ENCODE results near the gene PLCH1.

The PLCH1 gene

GRCh38 chr3:155417119-155417517, 327.8 kb downstream of the PLCH1 start:
- in situ Hi-C loops (cut with MboI; ENCODE audit: low pct_unique_long_range_greater_than_20kb, low sequenced_read_pairs, unreplicated experiment) = no loop called here
- no peak for DNase-seq (ENCODE audit: low spot score)
- no peak for TF ChIP-seq CTCF (IDR thresholded peaks at IDR 0.05; ENCODE audit: extremely low read depth, insufficient read depth, missing control alignments)

- in situ Hi-C loops (cut with MboI; ENCODE audit: low pct_unique_long_range_greater_than_20kb, low sequenced_read_pairs, unreplicated experiment) = no loop called here
- no peak for DNase-seq (ENCODE audit: low spot score)
Measured at GRCh38 chr3:155416500-155417118, 328.3 kb downstream of the PLCH1 start.

GRCh38 chr3:155412904-155413303, 332.0 kb downstream of the PLCH1 start:
- no peak for TF ChIP-seq CTCF (IDR thresholded peaks at IDR 0.05; ENCODE audit: extremely low read depth, insufficient read depth, missing control alignments)
- in situ Hi-C loops (cut with MboI; ENCODE audit: low pct_unique_long_range_greater_than_20kb, low sequenced_read_pairs, unreplicated experiment) = no loop called here
- DNase-seq (ENCODE audit: low spot score) = no peak

More at GRCh38 chr3:155416500-155417118, 328.3 kb downstream of the PLCH1 start:
- TF ChIP-seq CTCF (IDR thresholded peaks at IDR 0.05; ENCODE audit: extremely low read depth, insufficient read depth, missing control alignments) = no peak

- DNase-seq (ENCODE audit: low spot score) = no peak
- TF ChIP-seq CTCF (IDR thresholded peaks at IDR 0.05; ENCODE audit: extremely low read depth, insufficient read depth, missing control alignments) = no peak
Measured at GRCh38 chr3:155411500-155412223, 333.2 kb downstream of the PLCH1 start.

GRCh38 chr3:155409336-155409735, 335.5 kb downstream of the PLCH1 start:
- no peak for TF ChIP-seq CTCF (IDR thresholded peaks at IDR 0.05; ENCODE audit: extremely low read depth, insufficient read depth, missing control alignments)
- DNase-seq (ENCODE audit: low spot score) = no peak
- in situ Hi-C loops (cut with MboI; ENCODE audit: low pct_unique_long_range_greater_than_20kb, low sequenced_read_pairs, unreplicated experiment) = no loop called here

More at GRCh38 chr3:155411500-155412223, 333.2 kb downstream of the PLCH1 start:
- in situ Hi-C loops (cut with MboI; ENCODE audit: low pct_unique_long_range_greater_than_20kb, low sequenced_read_pairs, unreplicated experiment) = no loop called here

- no peak for TF ChIP-seq CTCF (IDR thresholded peaks at IDR 0.05; ENCODE audit: extremely low read depth, insufficient read depth, missing control alignments)
- in situ Hi-C loops (cut with MboI; ENCODE audit: low pct_unique_long_range_greater_than_20kb, low sequenced_read_pairs, unreplicated experiment) = no loop called here
- no peak for DNase-seq (ENCODE audit: low spot score)
Measured at GRCh38 chr3:155407971-155408370, 336.9 kb downstream of the PLCH1 start.

All from GM13977 (cell line).